ENCODE data around the gene NUF2.
"Not testable (repeated sequence)": the region's sequence is repeated elsewhere in the genome, so short reads cannot be mapped to it uniquely, and the experiment has no call there.

NUF2 gene

GRCh38 chr1:163331116-163331515 lies 9.4 kb downstream of the NUF2 start:
- DNase-seq (ENCODE audit: low spot score) (no peak), FAIRE-seq (no peak)

- no peak for FAIRE-seq
These were observed 13.5 kb downstream of the NUF2 start for GRCh38 chr1:163335216-163335615.

DNA sequence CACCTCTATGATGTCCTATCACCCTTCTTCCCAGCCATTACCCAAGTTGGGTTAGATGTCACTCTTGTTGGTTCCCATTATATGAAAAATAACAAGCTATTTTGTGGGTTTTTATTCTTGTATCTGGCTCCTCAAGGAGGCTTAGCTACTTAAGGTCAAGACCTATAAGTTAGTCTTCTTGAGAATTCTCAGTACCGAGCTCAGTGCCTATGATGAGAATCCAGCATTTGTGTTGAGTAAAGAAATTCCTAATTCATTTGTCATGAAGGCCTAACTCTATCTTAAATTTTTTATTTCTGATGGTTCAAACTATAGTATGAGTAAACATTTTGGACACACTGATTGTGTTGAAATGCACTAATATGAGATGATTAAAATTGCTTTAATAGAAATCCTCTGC lies 15.9 kb downstream of the NUF2 start:
- no peak for FAIRE-seq
- DNase-seq (ENCODE audit: low spot score) = no peak

More at GRCh38 chr1:163335216-163335615, 13.5 kb downstream of the NUF2 start:
- no peak for DNase-seq (ENCODE audit: low spot score)

GRCh38 chr1:163346326-163346870 lies 24.6 kb downstream of the NUF2 start:
- no peak for FAIRE-seq
- peak; percentile 29 for DNase-seq (ENCODE audit: low spot score)

DNA sequence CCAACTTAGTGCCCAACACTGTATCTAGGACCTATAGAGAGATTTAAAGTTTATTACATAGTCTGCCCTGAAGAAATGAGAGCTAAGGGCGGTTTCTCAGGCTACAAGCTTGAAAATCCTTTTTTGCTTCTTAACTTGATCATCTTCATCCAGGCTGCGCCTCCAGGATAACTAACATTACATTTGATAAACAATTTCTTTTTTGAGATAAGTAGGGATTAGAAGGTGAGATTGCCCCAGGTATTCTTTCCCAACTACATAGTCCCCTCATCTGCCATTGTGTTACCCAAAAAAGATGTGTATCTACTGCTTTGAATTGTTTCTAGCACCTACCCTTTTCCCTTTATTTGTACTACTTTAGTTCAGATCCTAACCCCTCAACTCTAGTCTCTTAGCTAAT lies 25.4 kb downstream of the NUF2 start:
- FAIRE-seq (no peak), DNase-seq (ENCODE audit: low spot score) (no peak)

DNA sequence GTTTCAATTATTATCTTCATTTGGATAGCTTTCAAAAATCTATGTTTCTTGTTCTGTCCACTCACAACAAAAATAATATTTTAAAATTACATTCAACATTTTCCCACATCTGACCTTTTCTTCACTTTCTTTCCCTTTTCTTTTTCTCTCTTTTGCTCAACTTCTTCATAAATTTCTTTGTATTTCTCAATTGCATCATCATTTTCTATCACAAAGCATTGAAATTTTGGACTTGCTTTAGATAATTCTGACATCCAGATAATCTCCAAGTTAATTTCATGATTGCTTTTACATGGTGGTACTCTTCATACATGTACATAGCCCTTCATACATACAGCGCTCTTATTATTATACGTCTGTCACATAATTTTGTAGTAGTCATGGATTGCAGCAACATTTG lies 30.2 kb downstream of the NUF2 start:
- no peak for DNase-seq (ENCODE audit: low spot score)
- FAIRE-seq = no peak

DNA sequence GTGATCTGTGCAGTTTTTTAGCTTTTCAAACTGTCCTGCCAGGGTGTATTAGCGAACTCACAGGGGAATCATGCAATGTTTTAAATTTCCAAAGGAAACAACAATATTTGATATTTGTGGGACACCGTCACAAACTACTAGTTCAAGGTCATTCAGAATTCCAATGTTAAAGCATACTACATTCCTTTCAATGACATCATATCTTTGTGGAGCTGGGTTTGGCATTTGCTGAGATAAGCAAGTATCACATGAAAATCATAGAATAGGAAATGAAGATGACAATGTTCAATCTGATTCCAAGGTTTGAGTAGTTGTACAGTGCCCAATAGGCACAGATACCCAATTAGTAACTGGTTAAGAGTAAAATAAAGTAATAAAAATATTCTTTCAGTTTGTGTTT lies 35.6 kb downstream of the NUF2 start:
- DNase-seq (ENCODE audit: low spot score) = no peak
- FAIRE-seq = no peak

DNA sequence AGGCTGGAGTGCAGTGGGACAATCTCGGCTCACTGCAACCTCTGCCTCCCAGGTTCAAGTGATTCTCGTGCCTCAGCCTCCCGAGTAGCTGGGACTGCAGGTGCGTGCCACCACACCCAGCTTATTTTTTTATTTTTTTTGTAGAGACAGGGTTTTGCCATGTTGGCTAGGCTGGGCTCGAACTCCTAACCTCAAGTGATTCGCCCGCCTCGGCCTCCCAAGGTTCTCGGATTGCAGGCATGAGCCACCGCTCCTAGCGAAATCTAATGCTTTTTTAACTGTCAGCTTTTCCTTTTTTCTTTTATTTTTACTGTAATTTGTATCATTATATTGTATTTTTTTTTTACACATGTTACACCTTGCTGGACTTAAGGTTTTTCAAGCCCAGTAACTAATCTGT lies 36.4 kb downstream of the NUF2 start:
- not testable (repeated sequence) for FAIRE-seq

GRCh38 chr1:163361123-163361934 lies 39.6 kb downstream of the NUF2 start:
- DNase-seq (ENCODE audit: low spot score) = no peak
- no peak for FAIRE-seq

More for the DNA sequence above, 36.4 kb downstream of the NUF2 start:
- DNase-seq (ENCODE audit: low spot score) = not testable (repeated sequence)

DNA sequence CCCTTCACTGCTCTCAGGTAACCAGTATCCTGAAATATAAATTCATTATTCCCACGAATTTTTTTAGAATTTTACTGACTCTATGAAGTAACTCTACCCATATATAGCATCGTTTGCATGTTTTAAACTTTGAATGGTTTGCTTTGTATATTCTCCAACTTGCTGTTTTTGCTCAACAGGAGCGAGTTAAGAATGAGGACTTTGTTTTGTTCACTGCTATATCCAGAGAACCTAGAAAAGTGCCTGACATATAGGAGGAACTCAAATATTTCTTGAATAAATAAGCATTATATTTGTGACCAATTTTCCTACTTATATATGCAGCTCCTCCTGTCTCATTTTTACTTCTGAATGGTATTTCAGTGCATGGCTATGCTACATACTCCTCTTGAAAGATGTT lies 43.4 kb downstream of the NUF2 start:
- DNase-seq (ENCODE audit: low spot score) (no peak), FAIRE-seq (no peak)

DNA sequence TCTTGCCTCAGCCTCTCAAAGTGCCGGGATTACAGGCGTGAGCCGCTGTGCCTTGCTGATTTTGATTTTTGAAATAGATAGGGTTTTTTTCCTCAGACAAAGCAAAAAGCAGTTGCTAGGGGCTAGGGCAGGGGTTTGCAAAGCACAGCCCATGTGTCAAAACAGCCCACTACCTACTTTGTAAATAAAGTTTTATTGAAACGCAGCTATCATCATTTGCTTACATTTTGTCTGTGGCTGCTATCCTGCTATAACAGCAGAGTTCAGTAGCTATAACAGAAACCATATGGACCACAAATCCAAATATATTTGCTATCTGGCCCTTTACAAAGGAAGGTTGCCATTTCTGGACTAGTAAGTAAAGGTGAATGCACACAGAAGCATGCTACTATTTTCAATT lies 44.8 kb downstream of the NUF2 start:
- no peak for FAIRE-seq
- DNase-seq (ENCODE audit: low spot score) = no peak

DNA sequence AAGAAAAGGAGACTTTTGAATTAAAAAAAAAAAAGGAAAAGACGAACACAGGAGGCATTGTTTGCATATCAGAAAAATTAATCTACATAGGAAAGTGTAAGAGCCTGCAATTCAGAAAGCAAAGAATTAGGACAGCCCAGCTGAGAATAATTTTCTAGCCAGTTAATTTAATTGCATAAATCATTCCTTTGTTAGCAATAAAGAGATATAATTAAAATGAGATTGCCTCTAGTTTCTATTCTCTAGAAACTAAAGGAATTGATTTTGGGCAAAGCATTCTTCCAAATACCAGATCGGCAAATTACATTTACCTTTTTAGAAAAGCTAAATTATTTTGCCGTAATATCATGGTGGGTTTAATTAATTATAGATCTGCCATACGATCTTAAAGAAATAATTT lies 46.0 kb downstream of the NUF2 start:
- DNase-seq (ENCODE audit: low spot score) (no peak), FAIRE-seq (no peak)

GRCh38 chr1:163372576-163372975 lies 50.8 kb downstream of the NUF2 start:
- no peak for FAIRE-seq
- DNase-seq (ENCODE audit: low spot score) = no peak

GRCh38 chr1:163378554-163378953 lies 56.8 kb downstream of the NUF2 start:
- DNase-seq (ENCODE audit: low spot score) (no peak), FAIRE-seq (no peak)

GRCh38 chr1:163379801-163380200 lies 58.0 kb downstream of the NUF2 start:
- FAIRE-seq (no peak), DNase-seq (ENCODE audit: low spot score) (no peak)

DNA sequence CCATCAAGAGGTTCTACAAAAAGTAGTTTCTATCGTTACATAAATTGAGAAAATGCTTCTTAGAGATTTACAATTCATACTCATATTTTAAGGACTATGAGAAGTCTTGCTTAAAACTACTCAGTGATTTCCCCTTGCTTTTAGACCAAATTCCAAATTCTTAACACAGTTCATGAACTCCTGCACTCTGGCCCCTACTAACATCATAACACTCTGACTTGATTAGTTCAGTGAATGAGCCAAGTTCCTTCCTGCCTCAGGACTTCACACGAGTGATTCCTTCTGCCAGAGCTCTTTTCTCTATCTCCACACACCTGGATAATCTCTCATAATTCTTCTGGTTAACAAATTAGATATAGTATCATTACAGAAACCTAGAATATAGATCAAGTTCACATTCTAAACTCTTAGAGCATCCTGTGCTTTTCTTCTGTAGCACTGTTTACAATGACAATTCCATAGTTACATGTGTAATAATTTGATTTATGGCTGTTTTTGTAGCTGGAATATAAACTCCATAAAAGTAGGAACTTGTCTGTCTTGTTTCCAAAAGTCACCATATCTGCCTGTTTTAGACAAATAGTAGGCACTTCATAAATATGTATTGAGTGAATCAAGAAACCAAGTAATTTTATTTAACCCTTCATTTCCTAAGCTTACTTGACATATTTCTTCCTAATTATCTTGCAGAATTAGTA lies 59.9 kb downstream of the NUF2 start:
- no peak for FAIRE-seq
- DNase-seq (ENCODE audit: low spot score) = no peak

DNA sequence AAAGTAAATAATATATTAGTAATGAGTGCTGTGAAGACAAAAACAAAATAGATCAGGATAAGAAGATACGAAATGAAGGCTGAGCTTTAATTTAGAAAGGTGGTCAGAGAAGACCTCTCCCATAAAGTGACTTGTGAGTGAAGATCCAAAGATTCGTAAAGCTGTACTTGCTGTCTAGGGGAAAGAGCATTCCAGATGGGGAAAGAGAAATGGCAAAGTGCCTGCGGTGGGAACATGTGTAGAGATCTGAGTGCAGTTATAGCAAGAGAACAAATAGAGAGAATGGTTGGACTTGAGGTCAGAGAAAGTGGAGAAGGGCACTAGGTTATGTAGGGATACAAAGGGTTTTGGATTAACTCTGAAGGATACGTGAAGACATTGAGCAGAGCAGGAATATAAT lies 60.6 kb downstream of the NUF2 start:
- FAIRE-seq (no peak), DNase-seq (ENCODE audit: low spot score) (no peak)

DNA sequence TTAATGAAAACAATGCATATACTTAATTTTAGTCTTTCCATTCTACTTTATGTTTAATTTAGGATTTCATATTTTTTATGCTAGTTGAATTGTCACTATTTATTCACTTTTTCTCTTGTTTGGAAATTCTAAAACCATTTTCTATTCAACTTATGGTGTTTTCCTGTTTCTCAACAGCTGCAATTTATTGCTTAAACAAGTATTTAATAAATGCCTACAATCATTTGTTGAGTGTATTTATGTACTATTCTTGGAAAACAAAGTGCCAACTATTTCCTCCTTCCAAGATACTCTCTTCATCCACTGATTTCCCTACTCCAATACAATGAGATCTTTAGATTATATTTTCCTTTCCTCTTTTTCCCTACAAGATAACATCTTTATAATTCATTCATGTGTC lies 65.4 kb downstream of the NUF2 start:
- no peak for DNase-seq (ENCODE audit: low spot score)
- no peak for FAIRE-seq

- DNase-seq (ENCODE audit: low spot score) (no peak), FAIRE-seq (no peak)
These were observed 67.2 kb downstream of the NUF2 start for GRCh38 chr1:163388970-163389369.

GRCh38 chr1:163395790-163396189 lies 74.0 kb downstream of the NUF2 start:
- DNase-seq (ENCODE audit: low spot score) (no peak), FAIRE-seq (no peak)

DNA sequence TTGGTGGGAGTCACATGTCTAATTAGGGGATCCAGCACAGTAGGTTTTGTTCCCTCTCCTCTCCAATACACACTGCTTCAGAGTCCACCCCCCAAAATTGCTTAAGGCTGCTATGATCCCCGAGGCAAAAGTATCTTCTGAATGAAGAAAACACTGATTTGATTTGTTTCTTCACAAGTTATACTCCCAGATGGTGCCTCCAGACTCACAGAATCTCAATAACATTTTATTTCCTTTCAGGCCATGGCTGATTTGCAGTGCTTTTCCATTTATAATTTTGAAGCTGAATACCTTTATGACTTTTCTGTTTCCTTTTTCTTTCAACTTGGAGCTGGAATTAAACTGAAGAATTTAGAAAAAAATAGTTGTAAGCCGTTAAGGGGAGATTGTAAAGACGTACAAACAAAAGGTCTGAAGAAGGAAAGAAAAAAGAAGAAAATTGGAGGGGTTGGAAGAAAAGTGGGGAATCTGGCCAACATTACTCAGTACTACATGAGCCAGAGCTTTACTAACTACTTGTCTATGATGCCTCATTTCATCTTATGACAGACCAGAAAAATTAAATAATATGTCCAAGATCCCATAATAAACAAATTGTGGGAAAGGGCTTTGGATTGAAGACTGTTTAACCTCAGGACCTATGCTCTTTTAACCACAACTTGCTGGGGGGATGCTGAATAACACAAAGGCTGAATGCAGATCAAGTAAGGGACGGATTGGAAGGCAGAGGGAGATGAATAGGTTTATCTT lies 75.9 kb downstream of the NUF2 start:
- DNase-seq (ENCODE audit: low spot score) (no peak), FAIRE-seq (no peak)

DNA sequence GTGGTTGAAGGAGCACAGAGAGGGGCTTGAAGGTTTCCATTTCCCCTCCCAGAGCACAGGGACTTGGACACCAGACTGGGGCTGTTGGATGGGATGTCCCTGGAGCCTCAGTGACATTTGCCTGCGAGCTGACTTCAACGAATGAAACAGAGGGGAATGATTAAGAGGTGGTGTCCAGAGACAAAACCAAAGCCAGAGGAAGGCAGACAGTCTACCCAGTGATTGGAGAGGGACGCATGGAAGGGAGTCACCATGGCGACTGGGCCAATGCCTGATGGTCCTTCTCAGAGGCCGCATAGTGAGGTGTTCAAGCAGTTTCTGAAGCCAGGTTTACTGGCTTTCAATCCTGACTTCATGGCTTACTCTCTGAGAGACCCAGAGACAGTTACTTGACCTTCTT lies 77.2 kb downstream of the NUF2 start:
- no peak for DNase-seq (ENCODE audit: low spot score)
- no peak for FAIRE-seq
